Mucosa of stomach (tissue), 1 donor: Measurements from ENCODE around the gene TOR1AIP1.

Experiments
- H3K27me3 ChIP-seq: one replicate; pipeline ENCODE4 v1.7.0; 2013; ENCODE audit warnings: mild to moderate bottlenecking, low read length; ENCODE audit not compliant: control insufficient read depth, insufficient read depth
- H3K36me3 ChIP-seq: one replicate; pipeline ENCODE4 v1.7.0; 2013; ENCODE audit warnings: low read length; ENCODE audit not compliant: control insufficient read depth, insufficient read depth
- H3K4me1 ChIP-seq: one replicate; pipeline ENCODE4 v1.7.0; 2013; ENCODE audit warnings: mild to moderate bottlenecking, low read length; ENCODE audit not compliant: control insufficient read depth, insufficient read depth
- H3K4me3 ChIP-seq: one replicate; pipeline ENCODE4 v1.7.0; 2013; ENCODE audit warnings: low read length
- H3K9ac ChIP-seq: one replicate; pipeline ENCODE4 v1.7.0; 2013; ENCODE audit warnings: mild to moderate bottlenecking, low read length, moderate library complexity
- H3K9me3 ChIP-seq: one replicate; pipeline ENCODE4 v1.7.0; 2013; ENCODE audit warnings: mild to moderate bottlenecking, low read length, moderate library complexity; ENCODE audit not compliant: control insufficient read depth
- donor health status: Pancreatic carcinoma.

TOR1AIP1 gene

DNA sequence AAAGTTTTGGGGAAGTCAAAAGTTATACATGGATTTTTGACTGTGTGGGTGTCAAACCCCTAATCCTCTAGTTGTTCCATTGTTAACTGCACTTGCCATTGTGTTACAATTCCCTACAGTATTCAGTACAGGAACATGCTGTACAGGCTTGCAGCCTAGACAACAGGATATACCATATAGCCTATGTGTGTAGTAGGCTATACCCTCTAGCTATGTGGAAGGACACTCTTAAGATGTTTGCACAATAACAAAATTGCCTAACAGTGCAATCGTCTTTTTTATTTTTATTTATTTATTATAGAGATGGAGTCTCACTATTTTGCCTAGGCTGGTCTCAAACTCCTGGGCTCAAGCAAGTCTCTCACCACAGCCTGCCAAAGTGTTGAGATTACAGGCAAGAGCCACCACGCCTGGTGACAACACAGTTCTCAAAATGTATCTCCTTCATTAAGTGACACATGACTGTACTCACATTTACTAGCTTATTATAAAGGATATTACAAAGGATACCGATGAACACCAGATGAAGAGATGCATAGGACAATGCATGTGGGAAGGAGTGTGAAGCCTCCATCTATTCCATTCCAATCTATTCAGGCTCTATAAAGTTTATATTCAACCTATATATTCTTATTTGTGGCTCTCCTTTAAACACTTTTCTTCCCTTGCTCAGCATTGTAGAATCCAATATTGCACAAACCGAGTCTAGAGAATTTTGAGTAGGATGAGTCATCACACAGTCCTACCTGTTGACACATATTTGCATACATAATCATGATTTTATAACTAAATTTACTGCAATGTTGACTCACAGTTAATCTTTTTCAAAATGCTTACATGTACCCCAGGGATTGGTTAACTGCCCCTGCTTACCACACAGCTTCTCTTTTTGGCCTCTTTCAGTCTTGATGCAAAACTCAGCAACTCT, 44.1 kb downstream of the TOR1AIP1 start:
- H3K4me3 ChIP-seq: no peak overlapping the region
- peaks cover 9% of the 10 kb centered on the region for H3K4me1 ChIP-seq
- H3K9ac ChIP-seq: no peak overlapping the region
- H3K9me3 ChIP-seq: no peaks in the 10 kb centered on the region
- no peaks in the 10 kb centered on the region for H3K27me3 ChIP-seq
- H3K36me3 ChIP-seq: no peaks in the 10 kb centered on the region

DNA sequence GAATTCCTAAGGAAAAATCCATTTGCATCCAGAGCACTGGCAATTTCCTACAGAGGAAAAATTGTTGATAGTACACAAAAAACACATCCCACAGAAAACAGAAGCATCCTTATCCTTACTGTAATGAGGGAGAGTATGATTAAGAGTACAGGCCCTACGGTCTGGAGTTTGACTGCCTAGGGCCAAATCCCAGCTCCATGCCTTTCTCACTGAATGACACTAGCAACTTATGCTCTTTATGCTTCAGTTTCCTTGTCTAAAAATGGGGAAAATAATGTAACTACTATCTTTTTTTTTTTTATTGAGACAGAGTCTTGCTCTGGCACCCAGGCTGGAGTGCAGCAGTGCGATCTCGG, 44.7 kb downstream of the TOR1AIP1 start:
- H3K4me3 ChIP-seq: no peak overlapping the region
- H3K36me3 ChIP-seq: no peaks in the 10 kb centered on the region
- no peaks in the 10 kb centered on the region for H3K9me3 ChIP-seq
- peaks cover 16% of the 10 kb centered on the region for H3K4me1 ChIP-seq
- no peak overlapping the region for H3K9ac ChIP-seq
- H3K27me3 ChIP-seq: no peaks in the 10 kb centered on the region

DNA sequence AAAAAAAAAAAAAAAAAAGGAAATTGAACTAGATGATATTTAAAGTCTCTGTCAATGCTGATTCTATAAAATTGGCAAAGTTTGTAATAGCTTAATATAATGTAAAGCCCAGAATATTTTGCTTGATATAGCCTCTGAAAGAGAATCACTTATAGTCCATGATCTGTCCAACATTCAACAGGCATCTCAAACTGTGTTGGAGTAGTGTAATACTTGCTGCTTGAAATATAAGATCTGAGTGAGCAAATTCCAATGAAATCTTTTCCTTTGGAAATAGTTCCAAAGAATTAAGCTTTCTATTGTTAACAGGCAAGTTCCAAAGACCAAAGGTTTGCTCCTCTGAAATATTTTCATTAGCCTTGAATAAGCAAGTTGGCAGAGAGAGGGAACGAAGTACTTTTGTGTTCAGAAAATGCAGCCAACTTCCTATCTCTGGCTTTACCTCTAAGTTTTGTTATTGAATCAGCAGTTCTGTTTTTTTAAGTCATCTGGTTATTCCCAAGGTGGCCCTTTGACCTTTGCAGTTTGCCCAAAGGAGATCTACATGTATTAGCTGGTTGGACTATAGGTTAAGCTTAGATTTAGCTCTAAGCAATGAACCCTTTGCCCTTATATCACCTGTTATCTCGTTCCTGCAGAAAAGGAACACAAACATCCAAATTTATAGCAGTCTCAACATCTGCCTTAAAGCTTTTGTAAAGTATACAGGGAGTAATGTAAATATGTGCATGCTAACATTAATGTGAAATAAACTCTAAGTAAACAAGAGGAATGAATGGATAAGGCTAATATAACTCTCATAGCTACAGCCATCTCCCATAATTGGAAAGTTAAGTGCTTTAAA, 48.1 kb downstream of the TOR1AIP1 start:
- no peak overlapping the region for H3K4me3 ChIP-seq
- no peaks in the 10 kb centered on the region for H3K27me3 ChIP-seq
- H3K4me1 ChIP-seq: peaks cover 19% of the 10 kb centered on the region
- H3K9ac ChIP-seq: no peak overlapping the region
- H3K36me3 ChIP-seq: no peaks in the 10 kb centered on the region
- H3K9me3 ChIP-seq: no peaks in the 10 kb centered on the region

DNA sequence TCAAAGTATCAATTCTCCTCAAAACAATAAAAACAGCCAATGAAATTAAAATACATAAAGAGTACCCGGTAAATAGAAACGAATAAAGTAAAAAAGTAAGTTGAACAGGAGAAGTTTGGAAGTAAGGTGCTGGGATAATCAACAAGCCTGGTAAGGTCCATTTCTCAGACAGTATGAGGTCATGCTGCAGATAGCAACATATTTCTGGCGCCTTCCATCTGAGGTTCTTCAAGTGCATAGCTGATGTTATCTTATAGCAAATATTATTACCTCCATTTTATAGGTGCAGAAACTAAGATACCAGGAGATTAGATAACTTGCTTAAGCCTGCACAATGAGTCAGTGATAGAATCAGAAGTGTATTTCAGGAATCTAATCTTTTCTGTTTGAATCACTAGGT, 48.8 kb downstream of the TOR1AIP1 start:
- Histone ChIP-seq H3K27me3 (no peaks in the 10 kb centered on the region), H3K9ac (no peak overlapping the region), H3K9me3 (no peaks in the 10 kb centered on the region), H3K36me3 (no peaks in the 10 kb centered on the region), H3K4me3 (no peak overlapping the region), H3K4me1 (peaks cover 19% of the 10 kb centered on the region)

DNA sequence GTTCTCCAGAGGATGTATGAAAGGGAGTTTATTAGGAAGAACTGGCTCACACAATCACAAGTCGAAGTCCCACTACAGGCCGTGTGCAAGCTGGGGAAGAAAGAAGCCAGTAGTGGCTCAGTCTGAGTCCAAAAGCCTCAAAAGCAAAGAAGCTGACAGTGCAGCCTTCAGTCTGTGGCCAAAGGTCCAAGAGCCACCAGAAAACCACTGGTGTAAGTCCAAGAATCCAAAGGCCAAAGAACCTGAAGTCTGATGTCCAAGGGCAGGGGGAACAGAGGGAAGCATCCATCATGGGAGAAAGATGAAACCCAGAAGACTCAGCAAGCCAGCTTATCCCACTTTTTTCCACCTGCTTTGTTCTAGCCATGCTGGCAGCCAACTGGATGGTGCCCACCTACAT, 51.1 kb downstream of the TOR1AIP1 start:
- no peak overlapping the region for H3K9ac ChIP-seq
- H3K27me3 ChIP-seq: no peaks in the 10 kb centered on the region
- H3K36me3 ChIP-seq: no peaks in the 10 kb centered on the region
- no peak overlapping the region for H3K4me3 ChIP-seq
- peaks cover 16% of the 10 kb centered on the region for H3K4me1 ChIP-seq
- H3K9me3 ChIP-seq: no peaks in the 10 kb centered on the region

DNA sequence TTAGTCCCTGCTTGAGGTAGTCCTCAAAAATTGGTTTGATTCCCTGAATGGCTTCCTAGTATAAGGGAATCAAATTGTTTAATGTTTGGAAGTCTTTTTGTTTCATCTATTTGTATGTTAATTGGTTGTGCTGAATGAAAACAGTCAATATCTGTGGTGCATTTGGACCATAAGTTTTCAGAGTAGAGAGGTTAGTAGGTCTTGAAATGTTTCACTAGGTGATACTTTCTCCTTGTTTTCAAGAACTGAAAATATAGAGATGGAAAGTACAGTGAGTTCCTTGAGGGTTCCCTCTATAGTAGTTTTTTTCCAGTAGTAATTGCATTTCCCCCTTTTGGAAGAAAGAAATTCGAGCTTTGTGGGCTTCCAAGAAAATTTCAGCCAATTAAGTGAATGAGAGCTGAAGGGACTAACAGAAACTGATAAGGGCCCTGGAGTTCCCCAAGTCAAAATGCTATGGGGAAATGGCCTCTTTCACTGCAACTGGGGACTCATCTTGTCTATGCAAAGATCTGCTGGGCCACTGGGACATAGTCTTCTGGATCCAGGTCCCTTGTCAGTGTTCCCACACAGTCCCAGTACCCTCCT, 53.9 kb downstream of the TOR1AIP1 start:
- Histone ChIP-seq H3K4me1 (peaks cover 10% of the 10 kb centered on the region), H3K9me3 (no peaks in the 10 kb centered on the region), H3K9ac (no peak overlapping the region), H3K27me3 (no peaks in the 10 kb centered on the region), H3K36me3 (no peaks in the 10 kb centered on the region), H3K4me3 (no peak overlapping the region)

DNA sequence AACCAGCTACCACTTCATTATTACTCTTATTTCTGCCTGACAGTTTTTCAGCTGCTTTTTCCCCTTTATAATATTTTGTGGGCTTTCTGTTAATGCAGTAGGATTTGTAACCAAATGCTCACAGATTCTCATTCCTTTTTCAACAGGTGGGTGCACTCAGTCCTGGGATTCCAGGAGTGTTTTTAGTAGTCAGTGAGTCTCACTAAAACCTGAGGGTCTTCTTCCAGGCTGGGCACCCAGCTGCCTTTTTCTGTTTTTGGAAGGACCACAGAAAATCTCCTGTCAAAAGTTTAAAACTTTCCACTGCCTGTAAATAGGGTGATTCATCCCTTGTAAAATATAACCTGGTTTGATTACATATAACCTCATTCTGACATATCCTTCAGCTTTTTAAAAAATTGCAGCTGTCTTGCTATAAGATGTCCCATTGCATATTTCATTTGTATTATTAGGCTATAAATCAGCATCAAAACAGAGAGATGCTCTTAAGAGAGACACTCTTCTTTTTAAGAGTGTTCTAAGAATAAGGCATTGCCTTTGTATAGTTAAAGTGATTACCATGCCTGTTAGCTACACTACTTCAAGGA, 55.7 kb downstream of the TOR1AIP1 start:
- Histone ChIP-seq H3K27me3 (no peaks in the 10 kb centered on the region), H3K36me3 (no peaks in the 10 kb centered on the region), H3K4me1 (no peaks in the 10 kb centered on the region), H3K9ac (no peak overlapping the region), H3K4me3 (no peak overlapping the region), H3K9me3 (no peaks in the 10 kb centered on the region)

DNA sequence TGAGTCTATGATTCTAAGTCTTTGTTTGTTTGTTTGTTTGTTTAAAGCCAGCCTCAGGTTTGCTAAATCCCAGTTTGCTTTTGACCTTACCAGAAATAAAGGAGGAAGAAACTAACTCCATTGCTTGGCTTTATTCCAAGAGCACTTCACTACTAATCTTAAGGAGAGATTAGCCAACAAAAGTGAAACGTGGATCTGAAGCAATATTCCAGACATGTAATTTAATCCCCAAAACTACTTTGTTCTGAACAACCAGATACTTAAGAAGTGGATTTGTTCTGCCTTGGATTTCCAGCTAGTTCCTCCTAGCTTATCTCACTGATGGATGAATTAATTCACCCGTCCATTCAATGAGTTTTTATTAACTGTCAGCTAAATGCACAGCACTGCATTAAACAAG, 56.7 kb downstream of the TOR1AIP1 start:
- H3K27me3 ChIP-seq: no peaks in the 10 kb centered on the region
- H3K4me3 ChIP-seq: no peak overlapping the region
- H3K9ac ChIP-seq: no peak overlapping the region
- no peaks in the 10 kb centered on the region for H3K36me3 ChIP-seq
- H3K9me3 ChIP-seq: no peaks in the 10 kb centered on the region
- no peaks in the 10 kb centered on the region for H3K4me1 ChIP-seq

DNA sequence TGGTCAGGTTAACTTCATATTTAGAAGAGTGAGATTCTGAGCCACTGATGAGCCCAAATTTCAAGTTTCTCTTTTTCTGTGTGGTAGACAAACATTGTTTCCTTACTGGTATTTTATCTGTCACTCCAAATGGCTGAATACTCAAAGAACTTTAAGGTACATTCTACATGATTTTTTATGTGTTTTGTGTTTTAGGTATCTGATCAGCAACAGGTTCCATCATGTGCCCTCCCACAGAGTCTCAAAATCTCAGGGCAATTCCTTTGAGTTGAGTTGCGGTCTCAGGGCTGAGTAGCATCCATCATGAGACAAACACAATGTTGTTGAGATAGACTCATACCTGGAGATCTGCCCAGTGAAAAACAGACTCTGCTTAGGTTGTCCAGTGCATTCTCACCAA, 57.9 kb downstream of the TOR1AIP1 start:
- no peaks in the 10 kb centered on the region for H3K4me1 ChIP-seq
- H3K9ac ChIP-seq: no peak overlapping the region
- no peaks in the 10 kb centered on the region for H3K27me3 ChIP-seq
- H3K9me3 ChIP-seq: no peaks in the 10 kb centered on the region
- H3K4me3 ChIP-seq: no peak overlapping the region
- H3K36me3 ChIP-seq: no peaks in the 10 kb centered on the region

DNA sequence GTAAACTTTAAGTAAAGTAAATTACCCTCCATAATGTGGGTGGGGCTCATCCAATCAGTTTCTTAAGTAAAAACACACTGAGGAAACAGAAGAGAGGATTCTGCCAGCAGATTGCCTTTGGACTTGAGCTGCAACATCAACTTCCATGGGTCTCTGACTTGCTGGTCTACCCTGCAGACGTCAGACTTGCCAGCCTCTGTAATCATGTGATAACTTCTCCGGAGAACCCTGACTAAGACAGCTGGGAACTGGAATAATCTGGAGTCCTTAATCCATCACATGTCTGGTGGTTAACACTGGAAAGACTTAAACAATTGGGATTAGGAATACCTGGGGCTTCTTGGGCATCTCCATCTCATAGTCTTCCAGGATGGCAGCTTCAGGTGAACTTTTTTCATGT, 59.4 kb downstream of the TOR1AIP1 start:
- no peak overlapping the region for H3K4me3 ChIP-seq
- no peaks in the 10 kb centered on the region for H3K9me3 ChIP-seq
- H3K36me3 ChIP-seq: no peaks in the 10 kb centered on the region
- no peaks in the 10 kb centered on the region for H3K4me1 ChIP-seq
- no peaks in the 10 kb centered on the region for H3K27me3 ChIP-seq
- no peak overlapping the region for H3K9ac ChIP-seq

DNA sequence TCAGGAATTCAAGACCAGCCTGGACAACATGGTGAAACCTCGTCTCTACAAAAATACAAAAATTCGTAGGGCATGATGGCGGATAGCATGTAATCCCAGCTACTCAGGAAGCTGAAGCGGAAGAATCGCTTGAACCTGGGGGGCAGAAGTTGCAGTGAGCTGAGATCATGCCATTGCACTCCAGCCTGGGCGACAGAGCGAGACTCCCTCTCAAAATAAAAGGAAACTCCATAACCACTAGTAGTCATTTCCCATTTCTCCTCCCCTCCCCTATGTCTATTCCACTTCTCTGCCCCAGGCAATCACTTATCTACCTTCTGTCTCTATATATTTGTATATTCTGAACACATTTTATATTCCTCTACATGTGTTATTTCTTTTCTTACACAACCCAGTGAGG, 68.6 kb downstream of the TOR1AIP1 start:
- Histone ChIP-seq H3K36me3 (no peaks in the 10 kb centered on the region), H3K27me3 (no peaks in the 10 kb centered on the region)

More for the DNA sequence above, 68.6 kb downstream of the TOR1AIP1 start:
- Histone ChIP-seq H3K9me3 (no peaks in the 10 kb centered on the region), H3K4me1 (no peaks in the 10 kb centered on the region), H3K9ac (no peak overlapping the region), H3K4me3 (no peak overlapping the region)
